ENCODE data around the gene ZNF664.

Gene ZNF664

DNA sequence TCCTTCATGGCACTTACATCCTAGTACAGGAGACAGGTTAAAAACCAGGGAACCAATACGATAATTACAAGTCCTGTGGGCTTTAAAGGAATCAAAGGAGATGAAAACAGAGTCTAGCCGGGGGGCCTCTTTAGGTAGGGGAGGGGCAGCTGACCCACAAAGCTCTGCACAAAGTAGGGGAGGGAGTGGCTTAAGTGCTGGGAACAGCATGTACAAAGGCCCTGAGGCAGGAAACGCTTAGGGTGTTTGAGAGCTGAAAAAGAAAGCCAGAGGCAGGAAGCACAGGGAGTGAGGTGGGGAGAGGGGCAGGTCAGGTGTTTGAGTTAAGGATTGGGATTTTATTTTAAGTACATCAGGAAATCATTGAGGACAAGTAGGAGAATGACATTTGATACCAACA, 37.7 kb downstream of the ZNF664 start:
- DNase-seq (ENCODE audit: low read depth): no peak

DNA sequence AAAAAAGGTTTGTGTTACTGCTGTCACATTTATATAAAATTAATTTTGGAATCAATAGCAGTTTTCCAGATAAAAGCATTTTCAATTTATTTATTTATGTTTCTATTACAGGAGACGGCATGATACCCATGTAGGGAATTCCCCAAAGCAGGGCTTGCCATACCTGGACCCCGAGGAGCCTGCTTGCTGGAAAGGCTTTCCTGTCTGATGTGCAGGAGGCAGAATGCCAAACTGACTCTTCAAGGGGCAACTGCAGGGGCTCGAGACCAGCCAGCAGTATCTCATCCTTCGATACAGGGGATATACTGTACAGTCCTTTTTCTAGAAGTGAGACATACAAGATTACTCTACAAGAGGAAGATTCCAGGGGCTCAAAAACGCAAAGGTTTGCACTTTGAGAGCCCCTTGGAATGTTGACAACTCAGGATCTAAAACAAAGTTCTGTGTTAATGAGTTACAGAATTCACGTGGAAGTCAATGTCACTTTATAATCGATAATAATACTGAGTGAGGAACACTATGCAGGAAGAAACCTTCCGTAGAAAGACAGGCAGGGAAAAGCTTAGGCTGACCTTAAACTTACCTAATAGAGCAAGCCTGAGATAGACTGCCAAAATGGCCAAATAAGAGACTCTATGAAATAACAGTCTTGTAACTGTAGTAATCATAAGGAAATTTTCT, 38.6 kb downstream of the ZNF664 start:
- DNase-seq (ENCODE audit: low read depth): no peak

DNA sequence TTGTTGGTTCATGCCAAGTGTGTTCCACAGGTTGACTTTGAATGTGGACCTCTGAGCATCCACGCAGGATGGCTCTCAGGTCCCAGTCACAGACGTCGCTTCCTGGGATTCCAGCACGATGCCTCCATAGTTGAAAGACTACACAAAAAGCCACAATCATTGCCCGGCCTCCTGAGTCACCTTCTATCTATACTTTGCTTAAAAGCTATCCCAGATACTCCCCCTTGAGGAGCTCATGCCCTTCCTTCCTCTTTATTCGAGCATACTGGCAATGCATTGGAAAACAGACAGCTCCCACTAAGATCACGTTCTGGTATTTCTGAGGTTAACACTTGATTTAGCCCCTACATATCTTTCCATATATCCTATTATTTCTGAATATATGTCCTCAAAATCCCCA, 40.1 kb downstream of the ZNF664 start:
- DNase-seq (ENCODE audit: low read depth): no peak

DNA sequence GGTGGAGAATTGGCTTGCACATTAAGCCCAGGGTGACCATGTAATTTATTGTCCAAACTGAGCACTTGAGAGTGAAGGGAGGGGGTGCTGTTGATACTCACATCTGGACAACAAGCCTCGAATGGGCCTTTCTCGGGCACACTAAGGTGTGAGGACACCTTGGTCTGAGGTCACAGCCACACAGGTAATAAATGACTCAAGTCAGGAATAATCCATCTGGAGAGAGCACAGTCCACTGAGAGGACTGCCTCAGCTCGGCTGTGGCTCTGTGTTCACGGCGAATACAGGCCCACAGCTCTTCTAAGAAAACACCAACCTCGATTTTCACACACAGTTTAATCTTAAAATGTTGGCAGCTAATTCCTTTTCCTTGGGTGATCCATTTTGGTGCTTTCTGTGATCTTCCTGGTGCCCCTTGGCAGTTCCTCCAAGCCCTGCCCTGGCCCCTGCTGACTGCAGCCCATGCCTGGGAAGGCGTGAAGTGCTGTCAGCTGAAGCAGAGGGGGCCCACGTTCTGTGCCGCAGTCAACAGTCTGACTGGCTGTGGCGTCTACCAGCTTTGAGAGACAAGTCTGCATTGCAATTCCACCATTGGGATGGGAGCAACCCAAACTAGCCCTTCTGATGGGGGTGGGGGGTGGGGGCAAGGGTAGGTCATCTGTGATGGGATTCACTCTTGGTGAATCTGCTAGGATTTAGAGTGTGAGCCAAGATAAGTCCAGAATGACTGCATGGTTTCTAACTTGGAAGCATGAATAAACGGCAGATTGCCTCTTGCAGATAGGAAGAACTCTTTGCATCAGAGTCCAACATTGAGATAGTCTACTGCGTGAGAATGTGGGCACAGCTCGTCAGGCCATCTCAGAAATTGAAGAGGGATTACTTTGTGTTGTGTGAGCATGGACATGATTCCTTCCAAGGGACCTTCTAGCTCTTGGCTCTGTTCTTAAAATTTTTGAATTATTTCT, 42.8 kb downstream of the ZNF664 start:
- DNase-seq (ENCODE audit: low read depth): no peak

DNA sequence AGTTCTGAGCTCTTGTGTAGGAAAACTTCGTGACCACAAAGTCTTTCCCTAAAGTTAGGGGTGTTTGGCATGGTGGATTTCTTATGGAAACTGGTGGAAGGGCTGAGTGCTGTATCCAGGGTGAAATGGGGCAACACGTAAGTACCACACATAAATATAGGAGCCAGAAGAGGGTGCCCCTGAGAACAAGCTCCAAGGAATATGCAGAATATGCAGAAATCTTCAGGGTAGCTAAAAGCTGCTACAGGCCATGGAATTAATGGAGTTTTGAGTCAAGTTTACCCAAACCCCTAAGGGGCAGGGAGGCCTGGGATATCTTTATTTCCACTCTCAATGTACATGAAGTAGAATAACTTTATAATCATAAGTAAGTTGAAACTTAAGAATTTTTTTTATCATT, 44.0 kb downstream of the ZNF664 start:
- no peak for DNase-seq (ENCODE audit: low read depth)

DNA sequence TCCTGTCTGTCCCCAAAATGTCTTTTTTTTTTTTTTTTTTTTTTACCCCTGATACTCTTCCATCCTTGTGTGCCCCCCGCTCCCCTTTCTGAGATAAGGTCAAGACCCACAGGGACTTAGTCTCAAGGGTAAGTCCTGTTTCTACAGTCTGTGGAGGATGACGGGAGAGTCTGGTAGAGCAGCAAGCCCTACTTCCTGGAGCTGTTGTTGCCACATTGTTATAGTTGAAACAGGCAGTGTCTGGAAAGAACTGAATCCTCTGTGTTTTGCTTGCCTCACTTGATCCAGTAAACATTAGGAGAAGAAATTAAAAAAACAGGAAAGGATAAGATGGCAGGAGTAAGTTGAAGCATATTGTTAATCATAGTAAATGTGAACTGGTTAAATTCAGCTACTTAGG, 45.5 kb downstream of the ZNF664 start:
- DNase-seq (ENCODE audit: low read depth): no peak

DNA sequence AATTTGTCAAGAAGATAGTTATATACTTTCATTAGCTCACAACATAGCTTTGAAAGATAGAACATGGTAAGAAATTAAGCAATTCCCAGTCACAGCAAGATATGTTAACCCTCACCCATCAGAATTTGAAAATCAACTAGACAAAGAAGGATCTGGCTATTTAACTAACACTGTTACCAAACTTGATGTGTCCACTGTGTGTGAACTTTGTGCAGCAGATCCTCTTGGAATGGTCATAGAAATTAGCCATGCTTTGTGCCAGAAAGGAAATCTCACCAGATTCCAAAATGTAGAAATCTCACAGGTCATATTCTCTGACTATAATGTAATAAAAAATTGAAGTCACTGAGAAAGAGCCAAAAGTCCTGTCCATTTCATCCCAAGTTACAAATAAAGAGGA, 46.1 kb downstream of the ZNF664 start:
- no peak for DNase-seq (ENCODE audit: low read depth)

DNA sequence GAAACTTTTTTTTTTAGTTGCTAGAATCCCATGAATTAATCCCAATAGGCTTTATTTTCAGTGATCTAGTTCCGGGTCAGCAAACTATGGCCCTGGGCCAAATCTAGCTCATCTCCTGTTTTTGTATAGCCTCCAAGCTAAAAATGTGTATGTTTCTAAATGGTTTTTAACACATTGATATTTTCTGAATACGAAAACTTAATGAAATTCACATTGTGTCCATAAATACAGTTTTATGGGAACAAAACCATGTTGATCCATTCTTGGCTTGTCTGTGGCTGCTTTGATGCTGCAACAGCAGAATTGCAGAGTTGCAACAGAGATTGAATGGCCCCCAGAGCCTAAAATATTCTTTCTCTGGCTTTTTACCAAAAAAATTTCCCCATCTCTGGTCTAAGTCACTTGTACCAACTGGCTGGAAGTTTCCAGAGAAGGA, 47.5 kb downstream of the ZNF664 start:
- no peak for DNase-seq (ENCODE audit: low read depth)

DNA sequence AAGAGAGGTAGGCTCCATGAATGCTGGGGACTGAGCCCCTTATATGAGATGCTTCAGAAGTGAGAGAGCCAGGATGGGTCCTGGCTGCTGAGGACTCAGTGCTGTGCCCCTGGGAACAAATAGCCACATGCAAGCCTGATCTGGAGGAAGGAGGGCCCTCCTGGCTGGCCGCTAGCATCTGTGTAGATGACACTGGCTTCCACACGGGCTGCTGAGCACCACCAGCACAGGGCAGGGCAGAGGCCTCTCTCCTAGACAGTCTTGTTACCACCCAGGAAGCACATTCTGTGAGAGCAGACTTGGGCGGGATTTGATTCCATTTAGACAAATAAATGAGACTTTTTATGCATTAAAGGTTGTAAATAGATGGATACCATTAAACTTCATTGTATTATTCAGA, 48.0 kb downstream of the ZNF664 start:
- DNase-seq (ENCODE audit: low read depth): no peak

DNA sequence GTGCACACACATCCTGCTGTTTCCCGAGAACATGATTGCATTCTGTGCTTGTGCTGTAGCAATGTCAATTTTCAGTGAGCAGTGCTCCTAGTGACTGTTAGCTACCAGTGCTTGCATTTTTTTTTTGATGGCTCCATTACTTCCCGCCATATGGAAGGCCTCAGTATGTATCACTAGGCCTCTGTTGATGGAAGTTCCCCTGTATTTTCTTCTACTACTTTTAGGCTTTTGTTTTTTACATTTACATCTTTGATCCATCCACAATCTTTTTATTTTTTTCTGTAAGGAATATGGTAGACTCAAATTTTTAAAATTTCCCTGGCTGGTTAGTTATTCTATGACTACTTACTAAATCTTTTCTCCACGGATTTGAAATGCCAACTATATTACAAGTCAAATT, 49.1 kb downstream of the ZNF664 start:
- no peak for DNase-seq (ENCODE audit: low read depth)

DNA sequence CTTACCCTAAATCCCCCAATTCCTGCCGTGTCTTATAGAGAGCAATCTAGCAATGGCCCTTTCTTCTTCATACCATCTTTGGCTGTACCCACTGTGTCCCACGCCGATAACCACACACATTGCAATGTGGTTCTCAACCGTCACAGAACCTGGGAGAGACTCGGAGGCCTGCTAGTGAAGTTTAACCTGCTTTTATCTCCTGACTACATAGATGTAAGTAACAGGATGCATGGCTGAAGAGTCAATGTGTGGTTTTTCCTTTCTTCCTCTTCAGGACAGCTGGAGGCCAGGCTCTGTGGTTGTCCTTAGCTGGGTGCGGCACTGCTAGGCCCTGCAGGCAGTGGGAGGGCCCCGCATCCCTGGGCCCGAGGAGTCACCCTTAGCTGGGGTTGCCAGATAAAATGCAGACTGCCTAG, 51.3 kb downstream of the ZNF664 start:
- no peak for DNase-seq (ENCODE audit: low read depth)

DNA sequence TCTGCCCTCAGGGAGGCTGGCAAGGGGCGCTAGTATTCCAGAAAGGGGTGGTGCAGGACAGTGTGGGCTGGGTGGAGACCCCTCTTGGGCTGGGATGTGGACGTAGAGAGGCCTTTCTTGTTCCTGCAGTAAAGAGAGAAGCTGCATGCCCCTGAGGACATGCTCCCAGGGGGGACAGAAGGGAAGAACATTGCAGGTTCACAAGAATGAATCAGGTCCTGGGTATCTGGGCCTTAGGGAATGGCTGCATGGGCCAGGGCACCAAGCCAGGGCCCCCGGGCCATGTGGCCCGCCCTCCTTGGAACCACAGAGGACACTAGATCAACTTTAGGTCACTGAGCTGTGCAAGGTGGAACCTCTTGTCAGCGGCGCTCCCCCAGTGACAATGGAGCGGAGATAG, 51.8 kb downstream of the ZNF664 start:
- DNase-seq (ENCODE audit: low read depth): no peak

DNA sequence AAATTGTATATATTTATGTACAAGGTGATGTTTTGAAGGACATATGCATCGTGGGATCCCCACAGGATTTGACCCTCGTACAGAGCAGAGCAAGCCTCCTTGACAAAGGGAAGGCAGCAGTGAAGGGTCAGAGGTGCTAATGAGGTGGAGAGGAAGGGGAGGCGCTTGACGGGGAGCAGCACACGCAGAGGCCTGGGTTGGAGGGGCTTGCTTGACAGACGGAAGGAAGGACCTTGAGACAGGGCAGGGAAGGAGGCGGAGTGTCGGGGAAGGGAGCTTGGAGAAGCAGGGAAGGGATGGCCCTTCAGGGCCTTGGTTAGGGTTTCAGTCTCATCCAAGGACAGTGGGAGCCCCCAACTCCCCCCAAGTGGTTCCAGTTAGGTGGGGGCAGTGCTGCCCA, 52.6 kb downstream of the ZNF664 start:
- DNase-seq (ENCODE audit: low read depth): no peak

DNA sequence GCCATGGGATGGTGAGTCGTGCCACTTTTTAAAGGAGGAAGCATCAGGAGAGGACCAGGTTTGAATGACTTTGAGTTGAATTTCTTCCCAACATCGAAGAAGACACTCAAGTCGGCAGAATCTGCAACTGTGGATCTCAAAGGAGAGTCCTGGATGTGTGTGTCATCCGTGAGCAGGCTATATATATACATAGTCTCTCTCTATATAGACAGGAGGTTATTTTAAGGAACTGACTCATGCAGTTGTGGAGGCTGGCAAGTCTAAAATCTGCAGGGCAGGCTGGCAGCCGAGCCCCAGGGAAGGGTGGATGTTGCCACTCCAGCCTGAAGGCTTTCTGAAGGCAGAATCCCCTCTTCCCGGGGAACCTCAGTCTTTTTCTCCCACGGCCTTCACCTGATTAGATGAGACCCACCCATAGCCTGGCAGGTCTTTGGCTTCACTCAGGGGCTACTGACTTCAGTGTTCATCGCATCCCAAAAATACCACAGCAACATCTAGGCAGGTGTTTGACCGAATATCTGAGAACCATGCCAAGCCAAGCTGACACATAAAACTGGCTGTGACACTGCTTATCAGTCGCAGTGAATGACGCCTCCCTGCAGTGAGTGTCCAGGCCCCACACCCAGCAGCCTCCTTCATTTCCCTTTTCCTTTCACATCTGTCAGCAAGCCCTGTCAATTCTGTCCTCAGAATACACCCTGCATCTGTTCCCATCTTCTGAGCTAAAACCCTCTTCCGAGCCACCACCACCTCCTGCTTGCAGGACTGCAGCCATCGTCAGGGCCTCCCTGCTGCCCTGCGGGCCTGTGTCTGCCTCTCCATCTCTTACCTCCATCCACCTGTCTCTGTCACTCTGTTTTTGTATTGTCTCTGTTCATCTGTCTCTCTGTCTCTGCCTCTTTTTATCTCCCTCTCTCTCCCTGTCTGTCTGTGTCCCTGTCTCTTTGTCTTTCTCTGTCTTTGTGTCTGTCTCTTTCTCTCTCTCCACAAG, 54.0 kb downstream of the ZNF664 start:
- no peak for DNase-seq (ENCODE audit: low read depth)

DNA sequence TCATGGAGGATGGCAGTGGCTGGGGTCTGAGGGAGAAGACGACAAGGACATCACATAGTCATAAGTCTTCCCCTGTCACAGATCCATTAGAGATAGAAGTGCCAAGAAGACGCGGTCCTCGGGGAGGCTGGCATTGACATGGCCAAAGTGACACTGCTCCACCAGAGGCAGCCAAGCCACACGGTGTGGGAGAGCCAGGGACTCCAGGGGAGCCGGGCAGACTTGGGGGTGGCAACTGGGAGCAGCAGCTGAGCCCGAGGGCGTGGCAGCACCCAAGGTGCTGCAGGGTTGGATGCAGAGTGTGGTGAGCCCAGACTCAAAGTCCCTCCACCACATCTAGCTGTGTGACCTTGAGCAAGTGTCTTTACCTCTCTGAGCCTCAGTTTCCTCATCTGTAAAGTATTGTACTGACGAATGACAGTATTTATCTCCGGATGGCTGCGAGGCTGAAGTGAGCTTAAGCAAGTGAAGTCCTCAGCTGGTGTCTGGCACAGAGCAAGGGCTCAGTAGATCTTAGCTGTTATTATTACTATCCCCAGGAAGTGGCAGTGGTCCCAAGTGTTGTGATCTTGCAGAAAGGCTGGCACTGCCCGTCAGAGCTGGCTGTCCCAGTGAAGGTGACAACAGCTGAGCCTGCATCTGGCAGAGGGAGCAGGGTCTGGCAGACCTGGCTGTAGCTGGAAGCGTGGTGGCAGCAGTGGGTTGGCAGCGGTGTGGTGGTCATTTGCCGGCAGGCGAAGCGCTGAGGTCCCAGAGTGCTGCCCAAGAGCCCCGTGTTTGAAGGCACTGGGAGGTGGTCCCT, 54.9 kb downstream of the ZNF664 start:
- DNase-seq (ENCODE audit: low read depth): no peak

DNA sequence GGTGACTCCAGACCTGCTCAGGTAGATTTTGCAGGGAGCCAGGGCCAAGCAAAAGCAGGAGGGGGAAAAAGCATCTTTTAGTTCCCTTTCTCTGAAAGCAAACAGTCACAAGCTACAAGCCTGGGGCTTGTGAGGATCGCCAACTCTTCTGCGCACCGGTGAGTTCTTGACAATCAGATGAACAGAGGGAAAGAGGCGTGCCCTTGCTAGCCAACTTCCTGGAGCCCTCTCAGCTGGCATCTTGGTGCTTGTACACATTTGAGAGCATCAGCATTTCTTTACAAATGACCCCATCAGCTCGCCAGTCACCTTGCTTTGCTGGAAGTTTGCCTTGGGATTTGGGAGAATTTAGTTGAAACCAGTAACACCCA, 55.5 kb downstream of the ZNF664 start:
- no peak for DNase-seq (ENCODE audit: low read depth)

DNA sequence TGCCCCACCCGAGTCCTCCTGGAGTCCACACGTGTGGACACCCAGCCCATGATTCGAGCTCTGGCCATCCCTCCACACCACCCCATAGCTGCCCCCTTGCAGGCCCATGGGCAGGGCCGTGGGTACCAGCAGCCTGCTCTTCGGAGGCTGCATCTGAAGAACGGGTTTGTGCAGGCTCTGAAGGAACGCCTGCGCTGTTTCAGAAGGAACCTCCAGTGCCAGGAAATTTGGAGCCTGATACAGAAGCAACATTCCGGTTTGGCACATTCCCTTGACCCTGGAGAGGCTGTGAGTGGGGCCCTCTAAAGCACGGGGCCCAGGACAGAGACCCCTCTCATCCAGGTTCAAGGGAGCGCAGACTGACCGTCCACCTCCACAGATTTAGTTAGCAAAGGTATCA, 57.0 kb downstream of the ZNF664 start:
- no peak for DNase-seq (ENCODE audit: low read depth)

DNA sequence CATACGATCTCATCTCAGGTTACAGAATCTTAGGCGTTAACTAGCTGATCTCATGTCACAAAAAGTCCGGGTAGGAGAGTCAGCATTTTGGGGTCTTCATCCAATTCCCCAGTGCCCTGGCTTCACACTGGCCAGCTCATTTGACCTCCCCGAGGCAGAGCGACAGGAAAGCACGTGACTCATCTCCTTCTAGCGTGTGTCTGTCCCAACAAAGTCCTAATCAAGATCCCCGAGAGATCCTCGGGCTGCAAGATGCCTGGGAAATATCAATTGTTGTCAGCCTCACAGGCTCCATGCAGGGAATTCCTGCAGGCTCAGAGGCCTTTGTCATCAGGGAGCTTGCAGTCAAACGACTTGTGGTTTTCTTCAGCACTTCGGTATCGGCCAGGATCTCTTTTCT, 57.5 kb downstream of the ZNF664 start:
- DNase-seq (ENCODE audit: low read depth): no peak

DNA sequence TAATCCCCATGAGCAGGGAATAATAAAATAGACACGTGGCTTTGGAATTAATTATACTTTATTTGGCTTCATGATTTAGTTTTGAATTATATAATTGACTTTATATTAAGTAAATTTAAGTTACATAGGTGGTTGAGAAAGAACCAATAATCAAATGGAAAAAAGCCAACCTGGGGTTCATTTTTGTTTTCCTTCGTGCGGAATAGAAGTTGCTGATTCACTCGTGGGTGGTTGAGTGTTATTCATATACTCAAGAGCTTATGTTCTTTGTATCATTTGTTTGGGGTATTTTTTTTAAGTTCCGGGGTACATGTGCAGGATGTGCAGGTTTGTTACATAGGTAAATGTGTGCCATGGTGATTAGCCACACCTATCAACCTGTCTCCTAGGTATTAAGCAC, 58.0 kb downstream of the ZNF664 start:
- DNase-seq (ENCODE audit: low read depth): no peak

DNA sequence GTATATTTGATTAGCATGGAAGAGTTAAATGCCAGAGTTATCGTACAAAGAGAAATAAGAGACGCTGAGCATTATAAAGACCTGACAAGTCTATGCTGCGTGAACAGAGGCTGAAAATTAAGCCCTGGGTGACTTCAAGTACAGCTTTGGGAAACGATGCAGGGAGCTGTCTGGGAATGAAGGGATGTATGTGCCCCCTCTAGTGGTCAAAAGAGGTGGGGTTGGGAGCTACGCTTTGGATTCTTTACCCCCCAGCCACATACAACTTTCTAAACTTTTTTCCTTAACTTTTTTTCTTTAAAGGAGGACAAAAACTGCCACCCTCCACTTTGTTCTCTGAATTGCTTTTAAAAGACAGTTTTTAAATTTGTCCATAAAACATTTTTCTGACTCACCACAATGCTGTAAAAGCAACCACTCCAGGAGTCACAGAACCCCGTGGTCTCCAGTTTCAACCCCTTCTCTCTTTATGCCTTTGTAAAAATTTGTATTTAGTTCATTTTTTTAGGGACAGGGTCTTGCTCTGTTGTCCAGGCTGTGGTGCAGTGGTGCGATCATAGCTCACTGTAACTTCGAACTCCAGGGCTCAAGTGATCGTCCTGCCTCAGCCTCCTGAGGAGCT, 59.4 kb downstream of the ZNF664 start:
- no peak for DNase-seq (ENCODE audit: low read depth)

DNA sequence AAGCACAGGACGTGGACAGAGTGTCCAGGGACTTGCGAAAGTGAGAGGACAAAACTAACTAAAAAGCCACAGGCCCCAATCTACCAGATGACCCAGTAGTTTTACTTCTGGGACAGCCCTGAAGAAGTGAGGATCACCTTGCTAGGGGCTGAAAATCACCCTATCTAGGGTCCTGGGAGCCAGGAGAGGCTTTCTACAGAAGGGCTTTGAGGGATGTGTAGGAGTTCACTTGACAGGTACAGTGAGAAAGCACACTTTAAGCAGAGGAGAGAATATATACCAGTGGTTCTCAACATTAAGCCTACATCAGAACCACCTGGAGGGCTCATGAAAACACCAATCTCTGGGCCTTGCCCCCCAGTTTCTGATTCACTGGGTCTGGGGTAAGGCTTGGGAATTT, 60.8 kb downstream of the ZNF664 start:
- DNase-seq (ENCODE audit: low read depth): no peak

Measured in T-helper 22 cell (primary cell).